Keratinocyte (primary cell): ENCODE data around the gene MACF1. TPM values are rescaled to one million over a fixed set of nuclear protein-coding genes. Genes with fewer than 3 reads are reported as not detected.

Experiments
- DNase-seq: peaks from one replicate; pipeline ENCODE4 v3.0.0-alpha.2; 2011; ENCODE audit warnings: low read depth, missing footprints, low spot score
- FAIRE-seq: peaks from 2 replicates; lab custom pipeline; 2011; peaks lifted over from hg19 to GRCh38; lab: Jason Lieb, UNC
- H2AFZ ChIP-seq: 2 replicates; pipeline ENCODE4 v1.6.0; 2012; ENCODE audit warnings: low read length, control low read depth, inconsistent platforms; ENCODE audit not compliant: control insufficient read depth
- H3K27ac ChIP-seq: 2 replicates; pipeline ENCODE4 v1.5.1; 2011; ENCODE audit warnings: low read length; ENCODE audit not compliant: control insufficient read depth, insufficient read depth
- H3K27me3 ChIP-seq: 3 replicates; pipeline ENCODE4 v1.6.0; 2011; ENCODE audit warnings: low read length; ENCODE audit not compliant: control insufficient read depth, insufficient read depth; ENCODE audit errors: extremely low read depth
- H3K36me3 ChIP-seq, 2 experiments: 2 replicates in 1 of 2; 3 replicates in 1 of 2; pipeline ENCODE4 v1.5.1; 2011; ENCODE audit warnings: low read length in 2 of 2, mild to moderate bottlenecking in 1 of 2; ENCODE audit not compliant: control insufficient read depth in 2 of 2, insufficient read depth in 2 of 2; ENCODE audit errors: extremely low read depth in 1 of 2
- H3K4me1 ChIP-seq: 3 replicates; pipeline ENCODE4 v1.5.1; 2011; ENCODE audit warnings: low read length; ENCODE audit not compliant: control insufficient read depth, insufficient read depth; ENCODE audit errors: extremely low read depth
- H3K4me2 ChIP-seq: 3 replicates; pipeline ENCODE4 v1.6.0; 2011; ENCODE audit warnings: low read depth, low read length; ENCODE audit not compliant: control insufficient read depth, insufficient read depth; ENCODE audit errors: extremely low read depth
- H3K4me3 ChIP-seq, 3 experiments: fragments of 200-600 bp in 1 of 3; sonication (generic) in 1 of 3; 2 replicates in 2 of 3; 3 replicates in 1 of 3; pipeline ENCODE4 v1.5.1; 2011 to 2016; ENCODE audit warnings: low read length in 3 of 3, mild to moderate bottlenecking in 3 of 3, control low read depth in 2 of 3, inconsistent platforms in 1 of 3, low read depth in 1 of 3, mixed read lengths in 1 of 3, mixed run types in 1 of 3, moderate library complexity in 1 of 3; ENCODE audit not compliant: control insufficient read depth in 2 of 3, insufficient read depth in 2 of 3; ENCODE audit errors: extremely low read depth in 1 of 3
- H3K79me2 ChIP-seq: 2 replicates; pipeline ENCODE4 v1.6.0; 2012; ENCODE audit warnings: low read length; ENCODE audit not compliant: control insufficient read depth, insufficient read depth
- H3K9ac ChIP-seq: 3 replicates; pipeline ENCODE4 v1.6.0; 2011; ENCODE audit warnings: low read length; ENCODE audit not compliant: control insufficient read depth, insufficient read depth; ENCODE audit errors: extremely low read depth
- H3K9me1 ChIP-seq: 3 replicates; pipeline ENCODE4 v1.6.0; 2011; ENCODE audit warnings: low read length; ENCODE audit not compliant: control insufficient read depth, insufficient read depth; ENCODE audit errors: extremely low read depth
- H3K9me3 ChIP-seq: 2 replicates; pipeline ENCODE4 v1.5.1; 2012; ENCODE audit warnings: low read depth, low read length; ENCODE audit not compliant: control insufficient read depth
- H4K20me1 ChIP-seq: 3 replicates; pipeline ENCODE4 v1.6.0; 2011; ENCODE audit warnings: low read length; ENCODE audit not compliant: control insufficient read depth, insufficient read depth; ENCODE audit errors: extremely low read depth
- CTCF ChIP-seq, 3 experiments: IDR thresholded peaks in 1 of 3; conservative IDR thresholded peaks in 1 of 3; optimal IDR thresholded peaks in 1 of 3; 2 replicates in 2 of 3; 3 replicates in 1 of 3; pipeline versions ENCODE3 to v1.5.1; 2011; ENCODE audit warnings: low read length in 3 of 3, mild to moderate bottlenecking in 3 of 3, moderate library complexity in 2 of 3, control low read depth in 1 of 3, inconsistent platforms in 1 of 3; ENCODE audit not compliant: insufficient read depth in 2 of 3; ENCODE audit errors: extremely low read depth in 1 of 3
- EZH2 ChIP-seq: IDR thresholded peaks from one replicate; pipeline ENCODE4 v1.6.1; 2012; ENCODE audit warnings: inconsistent platforms, mild to moderate bottlenecking, low read length, moderate library complexity
- dilution Hi-C: fragments of 300-500 bp; cut with MboI; formaldehyde crosslinking; loops from one replicate; pipeline ENCODE4 v1.7.0; 2020; ENCODE audit warnings: low sequenced_read_pairs; ENCODE audit not compliant: extremely low pct_ligation_motif_present
- polyA plus RNA-seq, 5 experiments: library from polyadenylated mRNA; depleted of rRNA in 3 of 5; stranded (reverse) in 3 of 5; stranded (forward) in 1 of 5; unstranded in 1 of 5; fragments of >200 nt; gene quantifications; 1 replicate in 1 of 5; 2 replicates in 3 of 5; 3 replicates in 1 of 5; pipeline versions ENCODE4 v1.2.1 to v1.2.3, GENCODE V29; 2011 to 2012; ENCODE audit warnings: missing spikeins in 2 of 5, low read depth in 1 of 5, low replicate concordance in 1 of 5

Gene MACF1
- polyA plus RNA-seq, 1 donor (not counting 4 experiments of a cell fraction or from before 2014, with no cell fraction given): 111 TPM

- dilution Hi-C loops: no loop called here
- FAIRE-seq (no peak), DNase-seq (no peak)
- Histone ChIP-seq H3K4me2 (peak overlapping the region; percentile 64), H2AFZ (no peak overlapping the region), H3K27ac (peak overlapping the region; percentile 61), H3K36me3 (peaks cover 4 to 11% of the 10 kb centered on the region in 2 experiments), H3K4me3 (no peak overlapping the region), H3K9me1 (no peaks in the 10 kb centered on the region), H3K4me1 (peaks cover 76% of the 10 kb centered on the region), H3K9me3 (no peaks in the 10 kb centered on the region), H4K20me1 (no peaks in the 10 kb centered on the region), H3K27me3 (no peaks in the 10 kb centered on the region), H3K79me2 (peaks cover 50% of the 10 kb centered on the region), H3K9ac (no peak overlapping the region)
- no peak for TF ChIP-seq EZH2
- TF ChIP-seq CTCF (optimal IDR thresholded peaks at IDR 0.05 in 1 of 3, IDR thresholded peaks at IDR 0.05 in 1 of 3, conservative IDR thresholded peaks at IDR 0.05 in 1 of 3; ENCODE audit: extremely low read depth in 1 of 3, insufficient read depth in 2 of 3, low read length in 3 of 3): no peak
Measured at GRCh38 chr1:39394059-39394458, 189.6 kb downstream of the MACF1 start.

GRCh38 chr1:39394598-39394997 is 190.1 kb downstream of the MACF1 start:
- peaks cover 4 to 11% of the 10 kb centered on the region in 2 experiments for H3K36me3 ChIP-seq
- peak overlapping the region; percentile 64 for H3K4me2 ChIP-seq
- FAIRE-seq (peak; percentile 94), DNase-seq (no peak)
- H3K27ac ChIP-seq: peak overlapping the region; percentile 61
- H3K9ac ChIP-seq: peak overlapping the region; percentile 46
- peaks cover 50% of the 10 kb centered on the region for H3K79me2 ChIP-seq
- dilution Hi-C loops: no loop called here
- H3K4me3 ChIP-seq: peak overlapping the region in 2 of 3 experiments; percentile 16 to 31
- H3K9me3 ChIP-seq: no peaks in the 10 kb centered on the region
- H3K27me3 ChIP-seq: no peaks in the 10 kb centered on the region
- H2AFZ ChIP-seq: no peak overlapping the region
- no peaks in the 10 kb centered on the region for H3K9me1 ChIP-seq
- no peaks in the 10 kb centered on the region for H4K20me1 ChIP-seq
- TF ChIP-seq CTCF (optimal IDR thresholded peaks at IDR 0.05 in 1 of 3, IDR thresholded peaks at IDR 0.05 in 1 of 3, conservative IDR thresholded peaks at IDR 0.05 in 1 of 3; ENCODE audit: extremely low read depth in 1 of 3, insufficient read depth in 2 of 3, low read length in 3 of 3) (no peak), EZH2 (no peak)
- H3K4me1 ChIP-seq: peaks cover 81% of the 10 kb centered on the region
